WTC11 (cell line): ENCODE data around the gene ELMOD1. TPM values are rescaled to one million over a fixed set of nuclear protein-coding genes. Genes with fewer than 3 reads are reported as not detected.

Experiments
- ATAC-seq: fragments of 200-7000 bp; cut with Tn5 transposase; 2 replicates; pipeline ENCODE4 v1.10.0; 2021; ENCODE audit warnings: mild to moderate bottlenecking, moderate library complexity
- CTCF ChIA-PET: fragments of 300-600 bp; sonication (Branson Sonifier 250); formaldehyde crosslinking; loops from one replicate; lab custom pipeline; 2021; ENCODE audit warnings: antibody characterized with exemption; lab: Charles Lee
- POLR2A ChIA-PET: fragments of 350-600 bp; sonication (Branson Sonifier 250); formaldehyde crosslinking; loops from one replicate; lab custom pipeline; 2021; ENCODE audit warnings: antibody characterized with exemption; lab: Charles Lee
- DNase-seq: peaks from one replicate; pipeline ENCODE4 v3.0.0; 2021; ENCODE audit warnings: low spot score
- H3K27ac Mint-ChIP-seq: 2 replicates; pipeline ENCODE4 v1.8.0; 2021; ENCODE audit warnings: mixed read lengths
- H3K27me3 Mint-ChIP-seq: 2 replicates; pipeline ENCODE4 v1.8.0; 2021; ENCODE audit warnings: low read depth, mild to moderate bottlenecking, moderate library complexity, mixed read lengths
- H3K36me3 Mint-ChIP-seq: 2 replicates; pipeline ENCODE4 v1.8.0; 2021; ENCODE audit warnings: mixed read lengths
- H3K4me1 Mint-ChIP-seq: 2 replicates; pipeline ENCODE4 v1.8.0; 2022; ENCODE audit warnings: mixed read lengths
- H3K4me3 Mint-ChIP-seq: 2 replicates; pipeline ENCODE4 v1.8.0; 2021; ENCODE audit warnings: mild to moderate bottlenecking, moderate library complexity, mixed read lengths
- H3K9me3 Mint-ChIP-seq: 2 replicates; pipeline ENCODE4 v1.8.0; 2021; ENCODE audit warnings: mixed read lengths
- ARID4B ChIP-seq: sonication (generic); formaldehyde crosslinking; IDR thresholded peaks from 2 replicates; pipeline ENCODE4 v1.8.0; 2023; ENCODE audit warnings: missing genetic modification reagents, mild to moderate bottlenecking, borderline replicate concordance
- CBFB ChIP-seq: sonication (generic); formaldehyde crosslinking; IDR thresholded peaks from 2 replicates; pipeline ENCODE4 v1.8.1; 2022; ENCODE audit warnings: mild to moderate bottlenecking, low read depth, missing genetic modification reagents
- ELF4 ChIP-seq: sonication (generic); formaldehyde crosslinking; IDR thresholded peaks from 2 replicates; pipeline ENCODE4 v1.8.1; 2022; ENCODE audit warnings: low read depth, mild to moderate bottlenecking, moderate library complexity, missing genetic modification reagents
- GRHL2 ChIP-seq: fragments of 250-450 bp; sonication (Bioruptor Pico); IDR thresholded peaks from 2 replicates; pipeline ENCODE4 v1.8.0; 2022; ENCODE audit warnings: mild to moderate bottlenecking, moderate library complexity; ENCODE audit not compliant: insufficient replicate concordance, severe bottlenecking
- JAZF1 ChIP-seq: fragments of 250-450 bp; sonication (Bioruptor Pico); IDR thresholded peaks from 2 replicates; pipeline ENCODE4 v1.9.0; 2021; ENCODE audit warnings: moderate library complexity, mild to moderate bottlenecking, inconsistent platforms
- RELA ChIP-seq: sonication (generic); formaldehyde crosslinking; IDR thresholded peaks from 2 replicates; pipeline ENCODE4 v1.8.1; 2022; ENCODE audit warnings: missing genetic modification reagents, mild to moderate bottlenecking, borderline replicate concordance
- TEAD1 ChIP-seq: sonication (generic); formaldehyde crosslinking; IDR thresholded peaks from 2 replicates; pipeline ENCODE4 v1.8.0; 2022; ENCODE audit warnings: mild to moderate bottlenecking, missing genetic modification reagents
- ZBTB43 ChIP-seq: sonication (generic); formaldehyde crosslinking; IDR thresholded peaks from 2 replicates; pipeline ENCODE4 v1.8.1; 2023; ENCODE audit warnings: mild to moderate bottlenecking, missing genetic modification reagents
- ZNF138 ChIP-seq: sonication (generic); formaldehyde crosslinking; conservative IDR thresholded peaks from 2 replicates; pipeline ENCODE4 v1.8.1; 2022; ENCODE audit warnings: mild to moderate bottlenecking, moderate library complexity, missing genetic modification reagents
- ZNF219 ChIP-seq: sonication (generic); formaldehyde crosslinking; IDR thresholded peaks from 2 replicates; pipeline ENCODE4 v1.8.0; 2023; ENCODE audit warnings: missing genetic modification reagents, mild to moderate bottlenecking, borderline replicate concordance
- ZNF263 ChIP-seq: sonication (generic); formaldehyde crosslinking; IDR thresholded peaks from 2 replicates; pipeline ENCODE4 v1.8.1; 2022; ENCODE audit warnings: low read depth, mild to moderate bottlenecking, moderate library complexity, missing genetic modification reagents
- ZNF317 ChIP-seq: sonication (generic); formaldehyde crosslinking; IDR thresholded peaks from 2 replicates; pipeline ENCODE4 v1.8.1; 2023; ENCODE audit warnings: low read depth, mild to moderate bottlenecking, moderate library complexity, missing genetic modification reagents, borderline replicate concordance
- ZNF416 ChIP-seq: fragments of 250-450 bp; sonication (Bioruptor Pico); IDR thresholded peaks from 2 replicates; pipeline ENCODE4 v1.9.0; 2021; ENCODE audit warnings: mild to moderate bottlenecking, inconsistent platforms
- ZNF671 ChIP-seq: fragments of 250-450 bp; sonication (Bioruptor Pico); IDR thresholded peaks from 2 replicates; pipeline ENCODE4 v1.8.0; 2021; ENCODE audit warnings: mild to moderate bottlenecking
- total RNA-seq: library from RNA; stranded (reverse); gene quantifications from 3 replicates; pipeline ENCODE4 v1.2.3, GENCODE V29; 2021
- TF ChIP-seq, protein P1 (sequence below): sonication (generic); formaldehyde crosslinking; IDR thresholded peaks from 2 replicates; pipeline ENCODE4 v1.8.1; 2022; ENCODE audit warnings: mild to moderate bottlenecking, missing genetic modification reagents, moderate library complexity, borderline replicate concordance
- TF ChIP-seq, protein P2 (sequence below): fragments of 250-450 bp; sonication (Bioruptor Pico); conservative IDR thresholded peaks from 2 replicates; pipeline ENCODE4 v1.9.0; 2021; ENCODE audit warnings: mild to moderate bottlenecking
- TF ChIP-seq, protein P3 (sequence below): sonication (generic); formaldehyde crosslinking; IDR thresholded peaks from 2 replicates; pipeline ENCODE4 v1.8.1; 2023; ENCODE audit warnings: mild to moderate bottlenecking, missing genetic modification reagents

Gene ELMOD1
- total RNA-seq, 1 experiment from 2014 or later: 2.3 TPM

DNA sequence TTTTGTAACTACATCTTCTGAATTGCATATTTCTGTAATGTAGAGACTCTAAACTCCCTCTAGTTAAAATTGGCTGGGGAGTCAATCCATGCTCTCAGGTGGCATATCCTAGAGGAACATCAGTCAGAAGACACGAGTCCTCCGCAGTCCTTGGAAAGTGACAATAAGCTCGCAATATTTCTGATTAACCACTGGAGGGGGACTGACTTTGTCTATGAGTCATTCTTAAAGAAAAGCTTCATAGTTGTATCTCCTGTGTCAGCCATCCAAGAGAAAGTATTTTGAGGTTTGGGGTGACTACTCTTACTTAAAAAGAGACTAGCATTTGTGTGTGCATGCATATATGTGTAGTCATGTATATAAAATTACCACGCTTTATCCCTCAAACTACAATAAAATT is 60.7 kb downstream of the ELMOD1 start:
- TF ChIP-seq TEAD1 (CRISPR knock-in tag) (no peak), ZNF219 (CRISPR knock-in tag) (no peak), JAZF1 (no peak), ZNF416 (CRISPR knock-in tag) (no peak), ZBTB43 (no peak), ZNF317 (no peak), CBFB (CRISPR knock-in tag) (no peak), ZNF671 (no peak), RELA (CRISPR knock-in tag) (no peak), ELF4 (CRISPR knock-in tag) (no peak), ARID4B (no peak), ZNF263 (no peak), ZNF138 (no peak), GRHL2 (CRISPR knock-in tag) (no peak)
- TF ChIP-seq, protein P1, sequence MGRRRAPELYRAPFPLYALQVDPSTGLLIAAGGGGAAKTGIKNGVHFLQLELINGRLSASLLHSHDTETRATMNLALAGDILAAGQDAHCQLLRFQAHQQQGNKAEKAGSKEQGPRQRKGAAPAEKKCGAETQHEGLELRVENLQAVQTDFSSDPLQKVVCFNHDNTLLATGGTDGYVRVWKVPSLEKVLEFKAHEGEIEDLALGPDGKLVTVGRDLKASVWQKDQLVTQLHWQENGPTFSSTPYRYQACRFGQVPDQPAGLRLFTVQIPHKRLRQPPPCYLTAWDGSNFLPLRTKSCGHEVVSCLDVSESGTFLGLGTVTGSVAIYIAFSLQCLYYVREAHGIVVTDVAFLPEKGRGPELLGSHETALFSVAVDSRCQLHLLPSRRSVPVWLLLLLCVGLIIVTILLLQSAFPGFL (CRISPR knock-in tag): no peak
- TF ChIP-seq, protein P2, sequence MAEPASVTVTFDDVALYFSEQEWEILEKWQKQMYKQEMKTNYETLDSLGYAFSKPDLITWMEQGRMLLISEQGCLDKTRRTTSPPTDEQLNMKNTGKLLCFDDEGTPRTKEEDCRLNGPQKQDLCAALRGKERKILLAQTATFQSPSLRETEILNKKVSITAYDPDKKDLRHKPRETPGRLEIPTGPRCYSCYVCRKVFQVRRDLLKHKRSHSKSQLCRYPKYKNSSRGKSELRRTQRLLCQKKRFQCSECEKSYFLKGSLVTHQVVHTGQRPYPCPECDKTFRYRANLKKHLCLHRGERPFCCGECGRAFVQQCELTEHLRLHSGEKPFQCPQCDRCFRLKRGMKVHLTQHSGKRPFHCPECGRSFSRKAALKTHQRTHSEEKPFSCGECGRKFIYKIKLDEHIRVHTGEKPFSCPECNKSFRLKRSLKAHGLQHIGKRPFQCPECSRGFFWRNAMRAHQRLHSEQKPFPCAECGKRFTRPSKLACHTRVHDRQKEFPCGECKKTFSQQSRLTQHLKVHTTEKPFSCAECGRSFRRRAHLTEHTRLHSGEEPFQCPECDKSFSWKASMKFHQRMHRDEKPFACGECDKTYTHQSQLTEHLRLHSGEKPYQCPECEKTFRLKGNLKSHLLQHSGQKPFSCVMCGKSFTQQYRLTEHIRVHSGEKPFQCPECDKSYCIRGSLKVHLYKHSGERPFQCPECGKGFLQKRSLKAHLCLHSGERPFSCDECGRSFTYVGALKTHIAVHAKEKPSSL: no peak
- TF ChIP-seq, protein P3, sequence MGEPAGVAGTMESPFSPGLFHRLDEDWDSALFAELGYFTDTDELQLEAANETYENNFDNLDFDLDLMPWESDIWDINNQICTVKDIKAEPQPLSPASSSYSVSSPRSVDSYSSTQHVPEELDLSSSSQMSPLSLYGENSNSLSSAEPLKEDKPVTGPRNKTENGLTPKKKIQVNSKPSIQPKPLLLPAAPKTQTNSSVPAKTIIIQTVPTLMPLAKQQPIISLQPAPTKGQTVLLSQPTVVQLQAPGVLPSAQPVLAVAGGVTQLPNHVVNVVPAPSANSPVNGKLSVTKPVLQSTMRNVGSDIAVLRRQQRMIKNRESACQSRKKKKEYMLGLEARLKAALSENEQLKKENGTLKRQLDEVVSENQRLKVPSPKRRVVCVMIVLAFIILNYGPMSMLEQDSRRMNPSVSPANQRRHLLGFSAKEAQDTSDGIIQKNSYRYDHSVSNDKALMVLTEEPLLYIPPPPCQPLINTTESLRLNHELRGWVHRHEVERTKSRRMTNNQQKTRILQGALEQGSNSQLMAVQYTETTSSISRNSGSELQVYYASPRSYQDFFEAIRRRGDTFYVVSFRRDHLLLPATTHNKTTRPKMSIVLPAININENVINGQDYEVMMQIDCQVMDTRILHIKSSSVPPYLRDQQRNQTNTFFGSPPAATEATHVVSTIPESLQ: no peak
- no peaks in the 10 kb centered on the region for H3K9me3 Mint-ChIP-seq
- H3K27ac Mint-ChIP-seq: no peak overlapping the region
- H3K27me3 Mint-ChIP-seq: no peaks in the 10 kb centered on the region
- H3K4me3 Mint-ChIP-seq: no peak overlapping the region
- peak; percentile 36; the same call in 1 of the 2 replicates for ATAC-seq
- CTCF ChIA-PET: interaction anchor here (0.8 to 1.4 kb wide), 10 partner anchors 14 to 265 kb away, joined by 3 to 11 read pairs (median 4); no protein-coding TSS in a partner anchor
- H3K36me3 Mint-ChIP-seq: no peaks in the 10 kb centered on the region
- peaks cover 53% of the 10 kb centered on the region for H3K4me1 Mint-ChIP-seq
- no peak for DNase-seq
- POLR2A ChIA-PET: interaction anchor here (0.6 kb wide), 1 partner anchor 76 kb away, joined by 14 read pairs; no protein-coding TSS in a partner anchor
